ENCODE results near the gene RPL5. TPM values are rescaled to one million over a fixed set of nuclear protein-coding genes. Genes with fewer than 3 reads are reported as not detected.
A peak's percentile ranks its signal among the peaks of the same experiment; 100 is the strongest.

RPL5 gene
- total and polyA plus RNA-seq, 4 donors, result 778 to 3,435 (median 1,388) TPM

DNA sequence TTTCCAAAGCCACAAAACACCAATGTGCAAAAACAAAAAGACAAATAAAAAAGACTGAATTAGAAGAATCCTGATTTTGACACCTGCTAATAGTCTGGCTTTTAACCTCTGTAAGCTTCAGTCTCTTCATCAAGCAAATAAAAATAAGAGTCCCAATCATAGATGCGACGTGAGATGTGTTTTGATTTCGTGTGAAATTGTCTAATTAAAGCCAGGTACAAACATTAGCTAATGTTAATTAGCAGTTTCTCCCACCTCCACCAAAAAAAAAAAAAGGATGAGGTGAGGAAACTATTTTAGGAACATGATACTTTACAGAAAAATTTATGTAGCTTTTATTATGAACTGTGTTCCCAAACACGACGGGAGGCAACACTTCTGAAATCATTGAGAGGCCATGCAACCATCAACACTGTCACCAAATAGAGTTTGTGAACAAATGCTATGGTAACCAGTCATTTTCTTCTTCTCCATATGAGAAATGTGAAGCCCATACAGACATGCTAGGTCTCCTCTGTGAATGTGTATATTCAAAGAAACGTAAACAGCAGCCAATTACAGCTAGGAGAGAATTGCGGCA lies 40.3 kb upstream of the RPL5 start:
- intact Hi-C loops (cut with DNase I), result no loop called here
- Histone ChIP-seq H3K9me3 (ENCODE audit: control insufficient read depth, low read length) (no peaks in the 10 kb centered on the region), H3K4me3 (ENCODE audit: low read length in 2 of 2) (no peak overlapping the region), H3K27me3 (ENCODE audit: control insufficient read depth in 1 of 2, insufficient read depth in 2 of 2, low read length in 1 of 2) (no peaks in the 10 kb centered on the region), H3K36me3 (ENCODE audit: control insufficient read depth in 1 of 2, insufficient read depth in 2 of 2, low read length in 1 of 2) (no peaks in the 10 kb centered on the region), H3K27ac (ENCODE audit: low read depth in 1 of 2, low read length in 2 of 2) (no peak overlapping the region), H3K4me1 (ENCODE audit: control insufficient read depth in 1 of 2, insufficient read depth in 2 of 2, low read length in 2 of 2) (no peaks in the 10 kb centered on the region)
- no peak for ATAC-seq (ENCODE audit: low FRiP score)
- 66 to 71% methylated on average over 7 of the region's 7 CpGs for WGBS, 2 donors
- DNase-seq, result no peak

DNA sequence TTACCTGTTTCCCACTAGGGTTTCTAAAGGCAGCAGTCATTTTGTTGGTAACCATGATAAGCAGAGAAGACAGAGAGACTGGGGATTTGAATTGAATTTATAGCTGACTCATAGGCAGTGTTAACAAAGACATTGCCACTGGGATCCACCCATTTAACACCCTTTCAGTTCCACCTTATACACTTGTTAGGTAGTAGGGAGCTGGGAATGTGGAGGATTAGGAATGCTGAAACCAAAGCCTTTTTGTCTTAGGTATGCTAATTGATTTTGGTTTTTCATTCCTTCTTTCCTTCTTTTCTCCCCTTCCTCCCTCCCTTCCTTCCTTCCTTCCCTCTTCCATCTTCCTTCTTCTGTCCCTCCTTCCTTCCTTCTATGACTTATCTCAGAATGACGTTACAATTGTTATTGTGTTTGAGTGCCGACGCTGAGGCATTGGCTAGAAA lies 39.5 kb upstream of the RPL5 start:
- Histone ChIP-seq H3K27ac (ENCODE audit: low read depth in 1 of 2, low read length in 2 of 2) (no peak overlapping the region), H3K27me3 (ENCODE audit: control insufficient read depth in 1 of 2, insufficient read depth in 2 of 2, low read length in 1 of 2) (no peaks in the 10 kb centered on the region), H3K9me3 (ENCODE audit: control insufficient read depth, low read length) (no peaks in the 10 kb centered on the region), H3K4me1 (ENCODE audit: control insufficient read depth in 1 of 2, insufficient read depth in 2 of 2, low read length in 2 of 2) (no peaks in the 10 kb centered on the region), H3K36me3 (ENCODE audit: control insufficient read depth in 1 of 2, insufficient read depth in 2 of 2, low read length in 1 of 2) (no peaks in the 10 kb centered on the region), H3K4me3 (ENCODE audit: low read length in 2 of 2) (no peak overlapping the region)
- 84 to 87% methylated on average over 3 of the region's 3 CpGs for WGBS, 2 donors
- DNase-seq (no peak), ATAC-seq (ENCODE audit: low FRiP score) (no peak)
- intact Hi-C loops (cut with DNase I), result no loop called here

DNA sequence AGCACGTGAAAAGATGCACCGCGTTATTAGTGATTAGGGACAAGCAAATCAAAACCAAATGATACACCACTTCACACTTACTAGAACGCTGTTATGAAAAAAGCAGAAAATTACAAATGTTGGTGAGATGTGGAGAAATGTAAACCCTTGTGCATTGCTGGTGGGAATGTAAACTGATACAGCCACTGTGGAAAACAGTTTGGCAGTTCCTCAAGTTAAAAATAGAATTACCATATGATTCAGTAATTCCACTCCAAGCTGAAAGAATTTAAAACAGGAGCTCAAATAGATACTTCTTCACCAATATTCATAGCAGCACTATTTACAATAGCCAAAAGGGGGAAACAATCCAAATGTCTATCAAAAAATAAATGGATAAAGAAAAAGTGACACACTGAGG lies 36.7 kb upstream of the RPL5 start:
- ATAC-seq (ENCODE audit: low FRiP score) (no peak), DNase-seq (no peak)
- Histone ChIP-seq H3K27me3 (ENCODE audit: control insufficient read depth in 1 of 2, insufficient read depth in 2 of 2, low read length in 1 of 2) (no peaks in the 10 kb centered on the region), H3K4me1 (ENCODE audit: control insufficient read depth in 1 of 2, insufficient read depth in 2 of 2, low read length in 2 of 2) (no peaks in the 10 kb centered on the region), H3K9me3 (ENCODE audit: control insufficient read depth, low read length) (no peaks in the 10 kb centered on the region), H3K4me3 (ENCODE audit: low read length in 2 of 2) (no peak overlapping the region), H3K27ac (ENCODE audit: low read depth in 1 of 2, low read length in 2 of 2) (no peak overlapping the region), H3K36me3 (ENCODE audit: control insufficient read depth in 1 of 2, insufficient read depth in 2 of 2, low read length in 1 of 2) (no peaks in the 10 kb centered on the region)
- WGBS, 2 donors, result 91 to 94% methylated on average over 4 of the region's 4 CpGs
- intact Hi-C loops (cut with DNase I), result no loop called here

DNA sequence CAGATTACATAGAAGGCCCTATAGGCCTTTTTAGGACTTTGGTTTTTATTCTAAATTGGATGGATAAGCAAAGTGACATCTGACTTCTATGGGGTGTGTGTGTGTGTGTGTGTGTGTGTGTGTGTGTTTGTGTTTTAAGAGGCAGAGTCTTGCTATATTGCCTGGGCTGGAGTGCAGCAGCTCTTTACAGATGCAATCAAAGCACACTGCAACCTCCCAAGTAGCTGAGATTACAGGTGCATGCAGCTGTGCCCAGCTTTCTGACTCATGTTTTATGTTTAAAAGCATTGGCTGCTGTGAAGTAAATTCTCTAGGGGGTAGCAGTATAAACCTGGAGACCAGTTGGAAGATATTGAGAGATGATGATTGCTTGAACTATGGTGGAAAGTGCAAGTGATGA lies 34.5 kb upstream of the RPL5 start:
- intact Hi-C loops (cut with DNase I), result no loop called here

DNA sequence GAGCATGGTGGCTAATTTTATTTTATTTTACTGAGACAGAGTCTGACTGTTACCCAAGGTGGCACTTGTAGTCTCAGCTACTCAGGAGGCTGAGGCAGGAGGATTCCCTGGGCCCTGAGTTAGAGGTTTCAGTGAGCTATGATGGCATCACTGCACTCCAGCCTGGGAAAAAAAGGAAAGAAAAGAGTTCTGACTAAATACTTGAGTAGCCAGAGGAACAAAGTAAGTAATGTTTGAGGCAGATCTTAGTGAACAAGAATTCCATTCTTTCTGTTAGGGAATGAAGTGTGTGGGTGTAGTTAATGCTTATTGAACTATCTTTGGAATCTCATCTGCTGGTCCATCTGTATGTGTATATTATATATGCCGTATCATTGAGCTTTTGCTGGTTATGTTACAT lies 33.9 kb upstream of the RPL5 start:
- no peak for DNase-seq
- no peaks in the 10 kb centered on the region for H3K36me3 ChIP-seq (ENCODE audit: control insufficient read depth in 1 of 2, insufficient read depth in 2 of 2, low read length in 1 of 2)
- H3K9me3 ChIP-seq (ENCODE audit: control insufficient read depth, low read length), result no peaks in the 10 kb centered on the region
- no peak overlapping the region for H3K4me3 ChIP-seq (ENCODE audit: low read length in 2 of 2)
- no peak for ATAC-seq (ENCODE audit: low FRiP score)
- 59 to 60% methylated on average over 1 of the region's 1 CpG for WGBS, 2 donors
- peaks cover 0 to 2% of the 10 kb centered on the region in 2 donors for H3K4me1 ChIP-seq (ENCODE audit: control insufficient read depth in 1 of 2, insufficient read depth in 2 of 2, low read length in 2 of 2)
- no peaks in the 10 kb centered on the region for H3K27me3 ChIP-seq (ENCODE audit: control insufficient read depth in 1 of 2, insufficient read depth in 2 of 2, low read length in 1 of 2)
- no peak overlapping the region for H3K27ac ChIP-seq (ENCODE audit: low read depth in 1 of 2, low read length in 2 of 2)
- intact Hi-C loops (cut with DNase I), result no loop called here

More for the DNA sequence above, 34.5 kb upstream of the RPL5 start:
- no peaks in the 10 kb centered on the region for H3K27me3 ChIP-seq (ENCODE audit: control insufficient read depth in 1 of 2, insufficient read depth in 2 of 2, low read length in 1 of 2)
- no peak overlapping the region for H3K27ac ChIP-seq (ENCODE audit: low read depth in 1 of 2, low read length in 2 of 2)
- no peak for ATAC-seq (ENCODE audit: low FRiP score)
- no peak overlapping the region for H3K4me3 ChIP-seq (ENCODE audit: low read length in 2 of 2)
- H3K36me3 ChIP-seq (ENCODE audit: control insufficient read depth in 1 of 2, insufficient read depth in 2 of 2, low read length in 1 of 2), result no peaks in the 10 kb centered on the region
- peaks cover 0 to 2% of the 10 kb centered on the region in 2 donors for H3K4me1 ChIP-seq (ENCODE audit: control insufficient read depth in 1 of 2, insufficient read depth in 2 of 2, low read length in 2 of 2)
- no peaks in the 10 kb centered on the region for H3K9me3 ChIP-seq (ENCODE audit: control insufficient read depth, low read length)
- DNase-seq, result no peak

DNA sequence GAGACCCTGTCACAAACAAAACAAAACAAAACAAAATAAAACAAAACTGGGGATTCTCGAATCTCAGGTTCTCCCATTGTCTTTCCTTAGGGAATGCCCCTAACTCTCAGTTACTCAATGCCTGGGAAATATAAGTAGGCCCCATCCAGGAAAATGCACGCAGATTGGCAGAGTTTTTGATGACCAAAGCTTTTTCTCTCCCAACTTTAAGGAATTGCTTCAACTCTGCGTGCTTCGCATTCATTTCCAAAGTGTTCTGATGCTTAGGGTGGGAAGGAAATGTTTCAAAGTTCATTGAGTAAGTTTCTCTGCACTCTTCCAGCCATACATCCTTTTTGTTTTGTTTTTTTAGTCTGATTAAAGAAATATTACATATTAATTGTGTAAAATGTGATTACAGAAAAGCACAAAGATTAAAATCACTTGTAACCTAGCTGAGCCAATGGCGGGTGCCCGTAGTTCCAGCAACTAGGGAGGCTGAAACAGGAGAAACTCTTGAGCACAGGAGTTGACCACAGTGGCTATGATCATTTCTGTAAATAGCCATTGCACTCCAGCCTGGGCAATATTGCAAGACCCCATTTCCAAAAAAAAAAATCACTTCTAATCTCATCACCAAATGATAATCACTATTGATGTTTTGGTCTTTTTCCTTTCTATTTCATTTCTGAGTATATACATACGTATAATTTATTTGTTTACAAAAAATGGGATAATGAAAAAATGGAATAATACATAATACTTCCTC lies 28.5 kb upstream of the RPL5 start:
- Histone ChIP-seq H3K4me1 (ENCODE audit: control insufficient read depth in 1 of 2, insufficient read depth in 2 of 2, low read length in 2 of 2) (peaks cover 0 to 2% of the 10 kb centered on the region in 2 donors), H3K36me3 (ENCODE audit: control insufficient read depth in 1 of 2, insufficient read depth in 2 of 2, low read length in 1 of 2) (no peaks in the 10 kb centered on the region), H3K9me3 (ENCODE audit: control insufficient read depth, low read length) (no peaks in the 10 kb centered on the region), H3K27ac (ENCODE audit: low read depth in 1 of 2, low read length in 2 of 2) (no peak overlapping the region), H3K4me3 (ENCODE audit: low read length in 2 of 2) (no peak overlapping the region), H3K27me3 (ENCODE audit: control insufficient read depth in 1 of 2, insufficient read depth in 2 of 2, low read length in 1 of 2) (no peaks in the 10 kb centered on the region)
- 83 to 87% methylated on average over 7 of the region's 7 CpGs for WGBS, 2 donors
- no peak for DNase-seq
- no peak for ATAC-seq (ENCODE audit: low FRiP score)
- intact Hi-C loops (cut with DNase I), result no loop called here

DNA sequence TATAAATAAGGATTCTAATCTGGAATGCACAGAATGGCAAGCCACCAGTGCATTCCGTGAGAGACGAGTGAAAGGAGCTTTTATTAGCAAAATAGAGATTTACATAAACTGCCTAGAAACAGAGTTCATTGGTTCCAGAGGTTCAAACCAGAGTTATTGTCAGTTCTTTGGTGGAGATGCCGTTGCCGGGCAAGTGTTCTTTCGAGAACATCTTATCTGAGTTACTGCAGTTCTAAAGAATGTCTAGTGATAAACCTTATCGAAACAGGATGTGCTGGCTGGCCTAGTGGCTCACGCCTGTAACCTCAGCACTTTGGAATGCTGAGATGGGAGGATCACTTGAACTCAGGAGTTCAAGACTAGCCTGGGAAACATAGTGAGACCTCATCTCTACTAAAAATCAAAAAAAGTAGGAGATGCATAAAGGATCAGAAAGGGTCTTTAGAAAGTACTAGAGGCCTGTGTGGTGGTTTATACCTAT lies 27.1 kb upstream of the RPL5 start:
- peaks cover 0 to 2% of the 10 kb centered on the region in 2 donors for H3K4me1 ChIP-seq (ENCODE audit: control insufficient read depth in 1 of 2, insufficient read depth in 2 of 2, low read length in 2 of 2)
- no peak overlapping the region for H3K4me3 ChIP-seq (ENCODE audit: low read length in 2 of 2)
- no peak overlapping the region for H3K27ac ChIP-seq (ENCODE audit: low read depth in 1 of 2, low read length in 2 of 2)
- no peaks in the 10 kb centered on the region for H3K36me3 ChIP-seq (ENCODE audit: control insufficient read depth in 1 of 2, insufficient read depth in 2 of 2, low read length in 1 of 2)
- intact Hi-C loops (cut with DNase I), result no loop called here
- peak; percentile 82 to 87 for DNase-seq
- no peaks in the 10 kb centered on the region for H3K27me3 ChIP-seq (ENCODE audit: control insufficient read depth in 1 of 2, insufficient read depth in 2 of 2, low read length in 1 of 2)
- ATAC-seq (ENCODE audit: low FRiP score), result peak; percentile 91
- WGBS, 2 donors, result 1 to 3% methylated on average over 7 of the region's 7 CpGs
- no peaks in the 10 kb centered on the region for H3K9me3 ChIP-seq (ENCODE audit: control insufficient read depth, low read length)

DNA sequence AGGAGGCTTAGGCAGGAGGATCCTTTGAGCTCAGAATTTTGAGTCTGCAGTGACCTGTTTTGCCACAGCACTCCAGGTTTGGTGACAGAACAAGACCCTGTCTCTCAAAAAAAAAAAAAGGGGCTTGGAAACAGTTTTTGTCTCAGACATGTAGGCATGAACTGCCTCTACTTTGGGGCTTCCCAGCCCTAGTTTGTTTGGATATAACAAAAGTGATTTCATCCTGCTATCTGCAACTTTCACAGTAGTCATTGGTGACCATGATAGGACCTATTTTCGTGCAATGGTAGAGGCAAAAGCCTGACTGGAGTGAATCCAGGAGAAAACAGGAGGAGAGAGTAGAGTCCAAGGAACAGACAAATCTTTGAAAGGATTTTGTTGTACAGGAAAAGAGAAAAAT lies 26.6 kb upstream of the RPL5 start:
- intact Hi-C loops (cut with DNase I), result no loop called here
- H3K27ac ChIP-seq (ENCODE audit: low read depth in 1 of 2, low read length in 2 of 2), result no peak overlapping the region
- H3K4me1 ChIP-seq (ENCODE audit: control insufficient read depth in 1 of 2, insufficient read depth in 2 of 2, low read length in 2 of 2), result peaks cover 0 to 2% of the 10 kb centered on the region in 2 donors
- DNase-seq (no peak), ATAC-seq (ENCODE audit: low FRiP score) (no peak)
- H3K27me3 ChIP-seq (ENCODE audit: control insufficient read depth in 1 of 2, insufficient read depth in 2 of 2, low read length in 1 of 2), result no peaks in the 10 kb centered on the region
- no peaks in the 10 kb centered on the region for H3K9me3 ChIP-seq (ENCODE audit: control insufficient read depth, low read length)
- WGBS, 2 donors, result 64 to 65% methylated on average over 1 of the region's 1 CpG
- H3K4me3 ChIP-seq (ENCODE audit: low read length in 2 of 2), result no peak overlapping the region
- no peaks in the 10 kb centered on the region for H3K36me3 ChIP-seq (ENCODE audit: control insufficient read depth in 1 of 2, insufficient read depth in 2 of 2, low read length in 1 of 2)

DNA sequence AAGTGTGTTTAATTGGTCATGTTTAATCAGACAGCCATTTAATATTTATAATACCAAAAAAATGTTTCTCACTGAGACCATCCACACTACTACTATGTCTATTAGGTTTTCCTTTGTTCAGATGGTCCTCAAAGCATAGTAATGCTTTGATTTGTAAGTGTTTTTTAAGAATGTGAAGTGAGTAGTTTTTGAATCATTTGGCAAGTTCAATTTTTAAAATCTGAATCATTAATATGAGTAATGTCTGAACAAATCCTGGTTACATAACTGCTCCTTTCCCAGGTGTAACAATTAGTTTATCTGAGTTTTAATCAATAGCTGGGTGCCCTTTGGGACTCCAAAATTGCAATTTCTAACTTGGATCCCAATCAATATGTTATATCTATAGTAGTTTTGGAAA lies 23.5 kb upstream of the RPL5 start:
- H3K4me1 ChIP-seq (ENCODE audit: control insufficient read depth in 1 of 2, insufficient read depth in 2 of 2, low read length in 2 of 2), result no peaks in the 10 kb centered on the region
- no peak for DNase-seq
- H3K9me3 ChIP-seq (ENCODE audit: control insufficient read depth, low read length), result no peaks in the 10 kb centered on the region
- ATAC-seq (ENCODE audit: low FRiP score), result no peak
- intact Hi-C loops (cut with DNase I), result no loop called here
- no peak overlapping the region for H3K27ac ChIP-seq (ENCODE audit: low read depth in 1 of 2, low read length in 2 of 2)
- H3K27me3 ChIP-seq (ENCODE audit: control insufficient read depth in 1 of 2, insufficient read depth in 2 of 2, low read length in 1 of 2), result no peaks in the 10 kb centered on the region
- H3K36me3 ChIP-seq (ENCODE audit: control insufficient read depth in 1 of 2, insufficient read depth in 2 of 2, low read length in 1 of 2), result no peaks in the 10 kb centered on the region
- H3K4me3 ChIP-seq (ENCODE audit: low read length in 2 of 2), result no peak overlapping the region
